Measurements from ENCODE around the gene OR2F1. TPM values are rescaled to one million over a fixed set of nuclear protein-coding genes. Genes with fewer than 3 reads are reported as not detected.

Gene OR2F1
- total RNA-seq, 2 donors from 2014 or later = not detected

DNA sequence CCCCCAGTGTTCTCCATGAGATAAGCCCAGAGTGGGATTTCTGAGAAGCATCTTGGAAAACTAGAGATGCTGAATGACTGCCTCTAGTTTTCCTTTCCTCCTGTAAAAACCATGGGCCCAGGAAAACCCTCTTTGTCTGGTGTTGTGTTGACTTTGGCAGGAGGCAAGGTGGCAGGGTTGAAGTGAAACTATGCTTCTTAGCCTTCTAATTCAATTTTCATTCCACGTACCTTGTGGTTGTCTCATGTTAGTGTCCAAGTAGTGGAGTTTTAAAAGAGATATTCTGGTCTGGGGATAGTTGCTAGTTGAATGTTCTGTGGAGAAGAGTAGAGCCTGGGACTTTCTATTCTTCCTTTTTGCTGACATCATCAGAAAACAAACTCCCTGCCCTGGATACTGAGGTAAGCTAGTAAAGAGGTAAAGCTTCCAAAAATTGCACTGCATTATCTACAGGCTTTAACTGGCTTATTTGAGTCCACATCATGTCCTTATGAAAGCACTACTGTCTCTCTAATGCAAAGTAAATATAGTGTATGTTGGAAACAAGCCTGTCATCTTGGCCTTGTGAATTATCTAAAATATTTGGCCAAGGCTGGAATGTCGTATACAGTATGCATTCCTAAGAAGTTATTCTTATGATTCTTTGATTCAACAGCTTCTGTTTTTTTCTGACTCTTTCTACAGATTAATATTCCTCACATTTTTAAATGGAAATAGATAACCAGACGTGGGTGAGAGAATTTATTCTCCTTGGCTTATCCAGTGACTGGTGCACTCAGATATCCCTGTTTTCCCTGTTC is 19.9 kb upstream of the OR2F1 start, which contains the start of gene OR2F2:
TSS of gene OR2F2 (plus strand) at position 708 of the 800 bp plus-strand sequence. CDS start at position 708, 0 bp downstream.
- DNase-seq = no peak
- ATAC-seq = no peak
- no peak within 1 kb of the TSS for H3K4me3 Mint-ChIP-seq
- H3K27me3 Mint-ChIP-seq = peaks cover 11% of the 10 kb centered on the region
- H3K27ac Mint-ChIP-seq = no peak within 1 kb of the TSS
- H3K4me1 Mint-ChIP-seq = no peaks in the 10 kb centered on the region
- H3K36me3 Mint-ChIP-seq (ENCODE audit: low read depth) = no peaks in the 10 kb centered on the region
- peaks cover 3% of the 10 kb centered on the region for H3K9me3 ChIP-seq (ENCODE audit: control insufficient read depth, low read length, poor library complexity, severe bottlenecking)

DNA sequence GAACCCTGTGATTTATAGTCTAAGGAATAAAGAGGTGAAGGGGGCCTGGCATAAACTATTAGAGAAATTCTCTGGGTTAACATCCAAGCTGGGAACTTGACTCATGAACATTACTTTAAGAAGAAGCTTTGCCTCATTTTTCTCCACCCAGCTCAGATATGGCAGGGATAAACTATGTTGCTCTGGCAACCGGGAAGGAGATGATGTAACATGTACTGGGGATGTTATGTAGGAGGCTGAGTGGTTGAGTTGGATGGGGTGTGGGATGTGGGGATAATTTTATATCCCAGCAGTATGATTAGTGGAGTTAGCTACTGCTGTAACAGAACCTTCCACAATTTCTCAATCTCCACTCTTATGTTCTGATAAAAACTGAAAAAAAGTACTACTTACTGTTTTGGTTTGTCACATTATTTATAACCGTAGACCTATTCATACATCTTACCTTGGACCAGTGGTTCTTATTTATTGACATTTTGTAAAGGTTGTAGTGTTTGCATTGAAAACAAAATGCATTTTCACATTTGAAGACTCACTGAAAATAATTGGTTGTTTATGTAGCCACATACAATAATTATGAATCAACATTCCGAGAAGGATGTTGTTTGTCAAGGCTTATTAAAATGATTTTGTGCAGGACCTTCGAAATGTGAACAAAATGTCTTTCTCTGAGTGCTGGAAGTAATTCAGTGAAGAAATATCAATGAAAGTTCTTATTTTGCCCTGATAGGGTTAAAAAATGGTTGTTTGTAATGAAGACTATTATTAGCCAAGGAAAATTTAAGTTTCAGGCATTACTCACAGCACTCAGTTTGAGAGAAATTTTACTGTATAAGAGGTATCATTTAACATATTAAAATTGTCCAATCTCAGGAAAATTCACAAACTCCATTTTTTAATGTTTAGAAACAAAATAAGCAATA is 18.3 kb upstream of the OR2F1 start:
- no peaks in the 10 kb centered on the region for H3K4me1 Mint-ChIP-seq
- H3K4me3 Mint-ChIP-seq = no peak overlapping the region
- peaks cover 11% of the 10 kb centered on the region for H3K27me3 Mint-ChIP-seq

DNA sequence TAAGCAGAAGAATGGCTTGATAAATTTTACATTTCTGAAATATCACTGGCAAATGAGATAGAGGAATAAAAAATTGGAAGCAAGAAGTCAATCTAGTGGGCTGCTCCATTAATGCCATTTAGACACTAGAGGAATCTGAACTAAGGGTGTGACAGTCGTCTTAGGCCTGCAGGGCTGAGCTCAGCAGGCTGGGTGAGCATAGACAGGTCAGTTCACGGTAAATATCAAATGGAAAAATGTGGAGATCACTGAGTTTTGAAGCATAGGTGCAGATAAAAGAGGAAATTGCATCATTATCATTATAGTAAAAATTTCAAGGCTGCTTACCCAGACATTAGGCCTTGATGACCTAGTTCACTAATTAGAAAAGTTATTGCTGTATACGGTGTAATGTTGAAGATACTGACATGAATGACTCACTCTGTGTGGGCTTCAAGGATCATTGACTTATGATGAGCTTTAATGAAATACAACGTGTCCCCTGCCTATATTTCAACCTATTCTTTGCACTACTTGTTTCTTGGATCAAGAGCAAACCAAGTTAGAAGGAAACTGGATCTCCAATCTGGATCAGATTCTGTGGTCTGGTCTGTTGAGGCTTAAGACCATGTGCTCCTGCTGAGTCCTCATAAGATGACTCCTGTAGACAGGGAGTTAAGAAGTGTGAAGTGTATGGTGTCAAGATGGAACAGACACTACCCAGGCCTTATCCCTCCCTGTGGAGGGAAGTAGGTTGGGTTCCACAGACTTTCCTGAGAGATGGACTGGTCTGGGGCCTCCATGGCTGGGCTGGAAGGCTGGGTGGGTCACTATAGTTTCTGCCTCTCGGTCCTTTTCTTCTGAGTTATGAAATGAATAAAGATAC is 16.0 kb upstream of the OR2F1 start:
- no peak overlapping the region for H3K27ac Mint-ChIP-seq

More for the DNA sequence above, 18.3 kb upstream of the OR2F1 start:
- H3K9me3 ChIP-seq (ENCODE audit: control insufficient read depth, low read length, poor library complexity, severe bottlenecking) = peaks cover 3% of the 10 kb centered on the region
- H3K36me3 Mint-ChIP-seq (ENCODE audit: low read depth) = no peaks in the 10 kb centered on the region
- no peak for ATAC-seq
- DNase-seq = no peak
- H3K27ac Mint-ChIP-seq = no peak overlapping the region

DNA sequence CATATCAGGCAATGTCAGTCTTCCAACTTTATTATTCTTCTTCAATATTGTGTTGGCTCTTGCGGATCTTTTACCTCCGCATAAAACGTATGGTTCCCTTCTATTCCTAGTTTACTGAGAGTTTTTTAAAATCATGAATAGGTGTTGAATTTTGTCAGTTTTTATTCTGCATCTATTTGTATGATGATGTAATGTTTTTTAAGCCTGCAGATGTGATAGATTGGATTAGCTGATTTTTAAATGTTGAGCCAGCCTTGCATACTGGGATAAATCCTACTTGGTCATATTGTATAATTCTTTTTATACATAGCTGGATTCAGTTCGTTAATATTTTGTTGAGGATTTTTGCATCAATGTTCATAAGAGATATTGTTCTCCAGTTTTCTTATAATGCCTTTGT is 9.2 kb upstream of the OR2F1 start:
- Mint-ChIP-seq H3K27me3 (peaks cover 43% of the 10 kb centered on the region), H3K36me3 (ENCODE audit: low read depth) (peaks cover 6% of the 10 kb centered on the region), H3K4me3 (no peak overlapping the region), H3K27ac (no peak overlapping the region), H3K4me1 (no peaks in the 10 kb centered on the region)
- ATAC-seq (no peak), DNase-seq (no peak)
- no peaks in the 10 kb centered on the region for H3K9me3 ChIP-seq (ENCODE audit: control insufficient read depth, low read length, poor library complexity, severe bottlenecking)

More for the DNA sequence above, 16.0 kb upstream of the OR2F1 start:
- Mint-ChIP-seq H3K4me3 (no peak overlapping the region), H3K27me3 (peaks cover 11% of the 10 kb centered on the region), H3K36me3 (ENCODE audit: low read depth) (no peaks in the 10 kb centered on the region), H3K4me1 (no peaks in the 10 kb centered on the region)
- no peak for DNase-seq
- ATAC-seq = no peak
- H3K9me3 ChIP-seq (ENCODE audit: control insufficient read depth, low read length, poor library complexity, severe bottlenecking) = peaks cover 3% of the 10 kb centered on the region

DNA sequence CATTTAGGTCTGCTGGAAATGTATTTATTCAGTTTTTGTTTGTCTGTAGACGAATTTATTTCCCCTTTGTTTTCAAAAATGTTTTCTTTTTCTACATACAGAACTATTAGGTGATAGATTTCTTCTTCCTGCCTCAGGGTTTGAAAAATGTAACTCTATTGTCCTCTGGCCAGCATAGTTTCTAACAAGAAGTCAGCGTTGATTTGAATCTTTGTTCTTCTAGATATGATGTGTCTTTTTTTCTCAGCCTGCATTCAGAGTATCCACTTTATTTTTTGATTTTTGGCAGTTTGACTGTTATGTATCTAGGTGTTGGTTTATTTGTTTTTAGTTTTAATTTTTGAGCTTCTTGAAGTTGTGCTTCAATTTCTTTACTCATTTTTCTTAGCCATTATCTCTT is 7.5 kb upstream of the OR2F1 start:
- no peak for DNase-seq

DNA sequence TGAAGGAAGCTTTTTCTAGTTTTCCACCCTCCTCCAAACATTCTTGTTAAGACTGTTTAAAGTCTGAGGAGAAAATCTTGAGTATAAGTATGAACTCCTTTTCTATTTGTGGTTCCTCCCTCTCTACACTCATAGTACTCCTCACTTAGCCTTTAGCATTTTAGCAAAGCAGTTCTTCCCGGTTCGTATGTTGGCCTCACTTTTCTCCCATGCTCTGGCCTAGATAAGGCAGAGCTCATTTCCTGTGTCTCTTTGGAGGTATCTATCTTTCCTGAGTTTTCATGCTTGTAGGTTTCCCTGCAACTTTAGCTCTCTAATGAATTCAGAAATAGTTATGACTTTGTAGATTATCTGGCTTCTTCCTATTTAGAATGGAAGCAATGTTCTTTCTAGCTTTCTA is 5.9 kb upstream of the OR2F1 start:
- ATAC-seq = no peak
- Mint-ChIP-seq H3K27me3 (peaks cover 52% of the 10 kb centered on the region), H3K4me1 (no peaks in the 10 kb centered on the region), H3K27ac (no peak overlapping the region), H3K36me3 (ENCODE audit: low read depth) (peaks cover 6% of the 10 kb centered on the region), H3K4me3 (no peak overlapping the region)
- no peaks in the 10 kb centered on the region for H3K9me3 ChIP-seq (ENCODE audit: control insufficient read depth, low read length, poor library complexity, severe bottlenecking)
- DNase-seq = no peak

More for the DNA sequence above, 7.5 kb upstream of the OR2F1 start:
- Mint-ChIP-seq H3K4me1 (no peaks in the 10 kb centered on the region), H3K4me3 (no peak overlapping the region), H3K27me3 (peaks cover 52% of the 10 kb centered on the region), H3K27ac (no peak overlapping the region), H3K36me3 (ENCODE audit: low read depth) (peaks cover 6% of the 10 kb centered on the region)
- H3K9me3 ChIP-seq (ENCODE audit: control insufficient read depth, low read length, poor library complexity, severe bottlenecking) = no peaks in the 10 kb centered on the region
- no peak for ATAC-seq

DNA sequence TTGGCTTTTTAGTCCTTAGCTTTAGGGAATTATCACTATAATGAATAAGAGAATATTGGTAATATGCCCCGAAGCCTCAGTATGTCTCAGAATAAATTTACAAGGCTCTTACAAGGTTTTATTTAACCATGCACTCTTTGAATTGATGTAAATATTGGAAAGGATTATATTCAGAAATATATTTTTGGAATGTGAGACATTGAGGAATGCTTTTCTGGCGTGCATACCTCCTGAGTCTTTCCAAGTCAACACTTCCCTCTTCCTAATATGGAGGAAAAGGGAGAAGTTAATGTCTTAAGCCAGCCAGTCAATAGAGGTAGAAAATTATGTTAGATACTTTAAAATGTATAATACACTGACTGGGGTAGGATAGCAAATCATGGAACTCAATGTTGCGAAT is 1.2 kb upstream of the OR2F1 start:
- DNase-seq (no peak), ATAC-seq (no peak)
- Mint-ChIP-seq H3K4me3 (no peak overlapping the region), H3K36me3 (ENCODE audit: low read depth) (peaks cover 4% of the 10 kb centered on the region), H3K27ac (no peak overlapping the region), H3K27me3 (peaks cover 50% of the 10 kb centered on the region), H3K4me1 (no peaks in the 10 kb centered on the region)
- no peaks in the 10 kb centered on the region for H3K9me3 ChIP-seq (ENCODE audit: control insufficient read depth, low read length, poor library complexity, severe bottlenecking)

DNA sequence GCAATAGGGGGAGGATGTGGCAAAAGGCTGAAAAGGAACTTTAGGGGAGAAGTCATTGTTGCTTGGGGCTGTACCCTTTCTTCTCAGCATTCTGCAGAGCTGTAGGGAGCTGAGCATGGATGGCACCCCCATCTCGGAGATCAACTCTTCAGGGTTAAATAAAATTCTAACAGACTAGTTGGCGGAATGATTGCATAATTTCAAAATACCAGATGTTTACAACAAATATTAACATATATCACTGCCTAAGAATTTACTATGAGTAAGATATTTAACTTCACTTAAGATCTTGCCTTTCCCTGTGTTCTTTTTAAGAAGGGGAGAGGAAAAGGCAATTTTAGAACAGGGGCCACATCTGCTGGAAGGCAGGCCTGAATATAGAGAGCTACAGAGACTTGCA is 509 bp upstream of the OR2F1 start:
- no peak for ATAC-seq
- no peak overlapping the region for H3K4me3 Mint-ChIP-seq
- no peak for DNase-seq
- peaks cover 2% of the 10 kb centered on the region for H3K36me3 Mint-ChIP-seq (ENCODE audit: low read depth)
- H3K4me1 Mint-ChIP-seq = no peaks in the 10 kb centered on the region
- H3K27ac Mint-ChIP-seq = no peak overlapping the region
- no peaks in the 10 kb centered on the region for H3K9me3 ChIP-seq (ENCODE audit: control insufficient read depth, low read length, poor library complexity, severe bottlenecking)
- peaks cover 49% of the 10 kb centered on the region for H3K27me3 Mint-ChIP-seq

DNA sequence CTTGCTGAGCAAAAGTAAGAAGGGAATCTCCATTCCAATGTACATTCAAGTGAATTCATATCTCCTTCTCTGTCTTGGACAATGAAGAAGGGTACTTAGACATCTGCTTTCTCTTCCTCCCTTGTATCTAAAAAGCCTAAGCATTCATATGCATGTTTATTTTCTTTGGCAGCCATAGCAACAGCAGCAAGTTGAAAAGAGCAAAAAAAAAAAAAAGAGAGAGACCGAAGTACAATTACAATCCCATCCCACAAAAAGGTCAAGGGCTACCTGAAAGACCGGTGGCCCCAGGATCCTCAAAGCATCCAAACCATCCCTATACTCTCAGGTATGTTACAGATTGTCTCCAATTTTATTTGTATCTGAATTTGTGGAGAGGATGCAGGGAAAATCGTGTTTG is 4.1 kb downstream of the OR2F1 start:
- DNase-seq (no peak), ATAC-seq (no peak)
- H3K4me3 Mint-ChIP-seq = no peak overlapping the region
- H3K27ac Mint-ChIP-seq = no peak overlapping the region
- no peaks in the 10 kb centered on the region for H3K4me1 Mint-ChIP-seq
- H3K27me3 Mint-ChIP-seq = peaks cover 58% of the 10 kb centered on the region
- H3K36me3 Mint-ChIP-seq (ENCODE audit: low read depth) = no peaks in the 10 kb centered on the region
- H3K9me3 ChIP-seq (ENCODE audit: control insufficient read depth, low read length, poor library complexity, severe bottlenecking) = no peaks in the 10 kb centered on the region

DNA sequence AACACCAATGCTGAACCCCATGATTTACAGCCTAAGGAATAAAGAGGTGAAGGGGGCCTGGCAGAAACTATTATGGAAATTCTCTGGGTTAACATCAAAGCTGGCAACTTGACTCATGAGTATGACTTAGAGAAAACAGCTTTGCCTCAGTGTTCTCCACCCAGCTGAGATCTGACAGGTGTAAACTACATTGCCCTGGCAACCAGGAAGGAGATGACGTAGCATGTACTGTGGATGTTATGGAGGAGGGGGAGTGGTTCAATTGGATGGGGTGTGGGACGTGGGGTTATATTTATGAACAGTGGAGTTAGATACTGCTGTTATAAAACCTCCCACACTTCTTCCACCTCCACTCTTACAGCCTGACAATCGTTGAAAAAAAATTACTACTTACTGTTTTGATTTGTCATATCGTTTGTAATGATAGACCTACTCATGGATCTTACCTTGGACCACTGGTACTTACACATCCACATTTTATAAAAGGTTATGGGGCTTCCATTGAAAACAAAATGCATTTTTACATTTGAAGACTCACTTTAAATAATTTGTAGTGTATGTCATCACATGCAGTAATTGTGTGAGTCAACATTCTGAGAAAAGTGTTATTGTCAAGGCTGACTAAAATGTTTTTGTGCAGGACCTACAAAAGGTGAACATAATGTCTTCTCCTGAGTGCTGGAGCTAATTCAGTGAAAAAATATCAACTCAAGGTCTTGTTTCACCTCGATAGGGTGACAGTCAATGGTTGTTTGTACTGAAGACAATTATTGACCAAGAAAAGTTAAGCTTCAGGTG is 6.4 kb downstream of the OR2F1 start:
- Mint-ChIP-seq H3K27me3 (peaks cover 56% of the 10 kb centered on the region), H3K36me3 (ENCODE audit: low read depth) (no peaks in the 10 kb centered on the region), H3K4me3 (no peak overlapping the region), H3K27ac (no peak overlapping the region), H3K4me1 (no peaks in the 10 kb centered on the region)
- no peaks in the 10 kb centered on the region for H3K9me3 ChIP-seq (ENCODE audit: control insufficient read depth, low read length, poor library complexity, severe bottlenecking)
- ATAC-seq (no peak), DNase-seq (no peak)

DNA sequence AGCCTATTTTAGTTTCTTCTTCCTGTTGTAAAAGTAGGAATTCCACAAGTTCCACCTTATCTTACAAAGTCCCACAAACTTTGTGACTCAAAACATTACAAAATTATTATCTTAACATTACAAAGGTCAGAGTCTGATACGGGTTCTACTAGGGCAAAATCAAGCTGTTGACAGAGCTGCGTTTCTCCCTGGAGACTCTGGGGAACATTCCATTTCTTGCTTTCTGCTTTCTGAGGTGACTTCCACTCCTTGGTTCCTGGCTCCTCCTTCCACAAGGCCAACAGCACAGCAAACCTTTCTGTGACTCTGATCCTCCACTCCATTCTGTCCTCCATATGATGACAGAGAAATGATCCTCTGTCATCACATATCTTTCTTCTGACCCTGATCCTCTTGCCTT is 10.6 kb downstream of the OR2F1 start:
- no peak overlapping the region for H3K27ac Mint-ChIP-seq
- H3K4me1 Mint-ChIP-seq = no peaks in the 10 kb centered on the region
- peaks cover 37% of the 10 kb centered on the region for H3K27me3 Mint-ChIP-seq
- DNase-seq = no peak
- ATAC-seq = no peak
- H3K4me3 Mint-ChIP-seq = no peak overlapping the region
- no peaks in the 10 kb centered on the region for H3K36me3 Mint-ChIP-seq (ENCODE audit: low read depth)
- no peaks in the 10 kb centered on the region for H3K9me3 ChIP-seq (ENCODE audit: control insufficient read depth, low read length, poor library complexity, severe bottlenecking)

DNA sequence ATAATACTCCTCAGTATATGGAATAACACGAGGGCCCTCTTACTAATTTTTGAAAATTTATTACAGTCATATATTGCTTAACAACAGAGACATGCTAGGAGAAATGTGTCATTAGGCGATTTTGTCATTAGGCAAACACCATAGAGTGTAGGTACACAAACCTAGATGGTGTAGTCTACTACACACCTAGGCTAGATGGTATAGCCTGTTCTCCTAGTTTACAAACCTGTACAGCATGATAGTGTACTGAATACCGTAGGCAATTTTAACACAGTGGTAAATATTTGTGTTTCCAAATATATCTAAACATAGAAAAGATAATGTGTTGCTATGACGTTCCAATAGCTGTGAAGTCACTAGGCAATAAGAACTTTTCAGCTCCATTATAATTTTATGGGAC is 12.8 kb downstream of the OR2F1 start:
- ATAC-seq = no peak
- peaks cover 8% of the 10 kb centered on the region for H3K9me3 ChIP-seq (ENCODE audit: control insufficient read depth, low read length, poor library complexity, severe bottlenecking)
- Mint-ChIP-seq H3K27ac (no peak overlapping the region), H3K36me3 (ENCODE audit: low read depth) (no peaks in the 10 kb centered on the region), H3K4me3 (no peak overlapping the region), H3K27me3 (peaks cover 30% of the 10 kb centered on the region), H3K4me1 (no peaks in the 10 kb centered on the region)
- DNase-seq = no peak
